HG02973 (cell line): ENCODE measurements around the gene PRKG1.
A peak's percentile ranks its signal among the peaks of the same experiment; 100 is the strongest.

Source experiments
- ATAC-seq: cut with Tn5 transposase; IDR thresholded peaks from one replicate; pipeline ENCODE4 v1.9.1; 2021; ENCODE audit warnings: moderate library complexity; ENCODE audit not compliant: unreplicated experiment

The PRKG1 gene

GRCh38 chr10:51846856-51847506 lies 772.7 kb downstream of the PRKG1 start:
- ATAC-seq, result no peak

GRCh38 chr10:51852297-51852696 lies 778.0 kb downstream of the PRKG1 start:
- ATAC-seq, result no peak

GRCh38 chr10:51857305-51857704 lies 783.0 kb downstream of the PRKG1 start:
- no peak for ATAC-seq

GRCh38 chr10:51860257-51860656 lies 786.0 kb downstream of the PRKG1 start:
- ATAC-seq, result no peak

GRCh38 chr10:51861051-51861450 lies 786.8 kb downstream of the PRKG1 start:
- ATAC-seq, result no peak

- ATAC-seq, result no peak
Measured at GRCh38 chr10:51861731-51862130, 787.4 kb downstream of the PRKG1 start.

- ATAC-seq, result no peak
Measured at GRCh38 chr10:51862149-51862548, 787.9 kb downstream of the PRKG1 start.

GRCh38 chr10:51867956-51868355 lies 793.7 kb downstream of the PRKG1 start:
- no peak for ATAC-seq

GRCh38 chr10:51874131-51874530 lies 799.8 kb downstream of the PRKG1 start:
- ATAC-seq, result no peak

GRCh38 chr10:51875610-51876009 lies 801.3 kb downstream of the PRKG1 start:
- ATAC-seq, result no peak

GRCh38 chr10:51876503-51876902 lies 802.2 kb downstream of the PRKG1 start:
- no peak for ATAC-seq

- ATAC-seq, result no peak
Measured at GRCh38 chr10:51876979-51877378, 802.7 kb downstream of the PRKG1 start.

GRCh38 chr10:51877636-51878035 lies 803.3 kb downstream of the PRKG1 start:
- ATAC-seq, result no peak

- peak; percentile 10 for ATAC-seq
Measured at GRCh38 chr10:51878695-51879094, 804.4 kb downstream of the PRKG1 start.

- peak; percentile 91 for ATAC-seq
Measured at GRCh38 chr10:51879238-51879637, 805.0 kb downstream of the PRKG1 start.

- ATAC-seq, result no peak
Measured at GRCh38 chr10:51881213-51881612, 806.9 kb downstream of the PRKG1 start.

- no peak for ATAC-seq
Measured at GRCh38 chr10:51886438-51887068, 812.3 kb downstream of the PRKG1 start.

GRCh38 chr10:51888263-51888662 lies 814.0 kb downstream of the PRKG1 start:
- ATAC-seq, result no peak

GRCh38 chr10:51892313-51892712 lies 818.0 kb downstream of the PRKG1 start:
- ATAC-seq, result no peak

- ATAC-seq, result no peak
Measured at GRCh38 chr10:51892965-51893658, 818.8 kb downstream of the PRKG1 start.

GRCh38 chr10:51894771-51895578 lies 820.7 kb downstream of the PRKG1 start:
- ATAC-seq, result no peak
